Activated naive CD4-positive, alpha-beta T cell treated with anti-CD3 and anti-CD28 coated beads, Interleukin-2, amount 50 U/mL, for 72 hours (primary cell): ENCODE measurements around the gene PLXNA4. TPM values are rescaled to one million over a fixed set of nuclear protein-coding genes. Genes with fewer than 3 reads are reported as not detected.

Experiments used
- ATAC-seq, 2 donors: fragments of 150-1000 bp; cut with Tn5 transposase; 2 replicates each; pipeline ENCODE4 v1.10.0; 2021; ENCODE audit warnings: mild to moderate bottlenecking in 2 of 2, moderate library complexity in 2 of 2
- DNase-seq, 2 donors: peaks; one replicate each; pipeline ENCODE4 v3.0.0; 2021 to 2022; ENCODE audit warnings: low spot score in 2 of 2
- H3K27ac Mint-ChIP-seq, 2 donors: one replicate each; pipeline ENCODE4 v1.8.0; 2022; ENCODE audit warnings: mild to moderate bottlenecking in 2 of 2, mixed read lengths in 2 of 2
- H3K36me3 Mint-ChIP-seq, 2 donors: one replicate each; pipeline ENCODE4 v1.8.0; 2022; ENCODE audit warnings: mixed read lengths in 2 of 2
- H3K9me3 Mint-ChIP-seq, 2 donors: one replicate each; pipeline ENCODE4 v1.8.0; 2022; ENCODE audit warnings: mixed read lengths in 2 of 2
- total RNA-seq, 2 donors: library from RNA; stranded (reverse); gene quantifications; one replicate each; pipeline ENCODE4 v1.2.3, GENCODE V29; 2022

Gene PLXNA4
- total RNA-seq, 2 donors from 2014 or later: 0.06 to 0.41 TPM

DNA sequence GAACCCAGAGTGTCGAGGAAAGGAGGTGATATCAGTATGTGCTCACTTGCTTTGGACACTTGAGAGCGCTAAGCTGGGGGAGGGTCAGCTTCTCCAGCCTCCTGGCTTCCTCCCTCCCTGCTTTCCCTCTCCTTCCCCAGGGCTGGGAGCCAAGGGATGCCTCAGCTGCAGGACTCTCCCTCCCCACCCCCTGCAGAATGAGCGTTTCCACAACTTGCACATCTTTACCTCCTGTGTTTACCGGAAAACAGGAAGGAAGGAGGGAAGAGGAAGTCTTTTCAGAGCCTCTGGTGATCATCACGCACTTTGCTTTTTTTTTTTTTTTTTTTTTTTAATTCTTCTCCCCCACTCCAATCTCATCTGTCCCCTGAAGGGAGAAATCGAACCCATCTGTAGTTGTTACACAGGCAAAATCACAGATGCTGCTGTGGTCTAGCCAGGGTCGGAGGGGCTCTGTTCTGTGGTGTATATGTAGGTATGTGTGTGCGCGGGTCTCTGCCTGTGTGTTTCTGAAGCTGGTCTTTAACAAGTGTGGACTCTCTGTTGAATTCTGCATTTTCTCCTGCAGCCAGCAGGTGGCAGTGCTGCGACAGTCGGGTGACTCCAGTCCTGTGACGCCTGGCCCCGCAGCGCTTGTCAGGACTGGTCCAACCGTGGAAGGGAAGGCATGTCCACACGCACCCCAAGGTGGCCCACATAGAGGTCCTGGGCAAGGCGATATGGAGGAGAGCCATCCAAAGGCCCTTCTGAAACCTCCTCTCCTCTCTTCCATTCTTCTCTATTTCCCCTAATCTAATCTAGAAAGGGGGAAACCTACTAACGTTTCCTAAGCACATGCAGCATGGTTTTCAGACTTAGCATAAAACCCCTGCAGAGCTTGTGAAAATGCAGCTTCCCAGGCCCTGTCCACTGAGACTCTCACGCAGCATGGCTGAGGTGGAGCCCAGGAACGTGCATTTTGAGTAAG lies 257.6 kb downstream of the PLXNA4 start:
- Mint-ChIP-seq H3K27ac (peak overlapping the region in 1 of 2 donors; percentile 10), H3K36me3 (peaks cover 6 to 17% of the 10 kb centered on the region in 2 donors), H3K9me3 (peaks cover 10% of the 10 kb centered on the region in 2 donors)
- peak; percentile 75 to 76 for DNase-seq
- ATAC-seq: peak; percentile 92 to 97

DNA sequence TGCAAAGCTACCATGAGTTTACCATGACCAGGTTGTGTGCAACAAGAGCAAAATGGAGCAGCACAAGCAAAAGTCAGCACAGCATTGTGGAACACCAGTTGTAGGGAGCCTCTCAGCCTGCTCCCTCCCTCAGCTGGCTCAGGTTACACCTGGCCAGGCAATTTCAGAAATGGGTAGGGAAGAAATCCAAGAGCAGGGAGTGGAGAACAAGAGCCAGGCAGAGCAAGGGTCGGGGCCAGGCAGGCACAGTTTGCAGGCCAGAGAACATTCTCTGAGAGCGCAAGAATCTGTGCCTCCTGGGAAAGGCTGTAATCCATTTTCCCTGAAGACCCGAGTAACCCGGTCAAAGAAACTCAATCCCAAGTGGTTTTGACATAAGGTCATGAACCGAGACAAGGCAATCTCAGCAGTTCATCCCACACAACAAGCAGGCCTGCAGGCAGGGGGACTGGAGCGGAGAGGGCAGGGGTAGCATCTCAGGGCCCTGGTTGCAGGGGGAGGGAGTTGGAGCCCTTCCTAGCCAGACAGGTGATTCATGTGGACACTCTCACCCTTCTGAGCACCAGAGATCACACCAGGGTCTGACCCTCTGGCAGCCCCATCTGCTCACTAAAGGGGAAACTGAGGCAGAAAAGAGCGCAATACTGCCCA lies 258.4 kb downstream of the PLXNA4 start:
- H3K9me3 Mint-ChIP-seq: peaks cover 10% of the 10 kb centered on the region in 2 donors
- peaks cover 6 to 17% of the 10 kb centered on the region in 2 donors for H3K36me3 Mint-ChIP-seq
- no peak for DNase-seq
- no peak overlapping the region for H3K27ac Mint-ChIP-seq
- ATAC-seq: no peak

DNA sequence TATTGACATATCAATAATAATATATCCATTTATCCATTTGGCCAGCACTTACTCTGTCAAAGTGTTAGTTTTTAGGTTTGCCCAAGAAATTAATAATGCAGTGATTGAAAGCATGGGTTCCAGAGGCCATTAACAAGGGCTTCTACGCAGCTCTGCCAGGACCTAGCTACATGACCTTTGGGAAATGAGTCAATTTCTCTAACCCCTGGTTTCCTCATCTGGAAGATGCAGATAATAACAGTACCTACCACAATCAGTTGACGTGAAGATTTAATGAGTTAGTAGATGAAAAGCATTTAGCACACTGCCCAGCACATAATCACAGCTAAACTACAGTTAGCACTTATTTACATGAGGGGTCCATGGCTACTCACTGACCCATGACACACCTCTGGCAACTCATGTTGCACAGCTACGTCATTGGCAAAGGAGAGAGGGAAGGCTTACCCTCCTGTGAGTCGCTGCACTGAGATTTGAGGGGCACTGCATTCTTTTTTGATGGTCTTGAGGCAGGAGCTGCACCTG lies 263.7 kb downstream of the PLXNA4 start:
- no peak overlapping the region for H3K27ac Mint-ChIP-seq
- ATAC-seq (no peak), DNase-seq (no peak)

DNA sequence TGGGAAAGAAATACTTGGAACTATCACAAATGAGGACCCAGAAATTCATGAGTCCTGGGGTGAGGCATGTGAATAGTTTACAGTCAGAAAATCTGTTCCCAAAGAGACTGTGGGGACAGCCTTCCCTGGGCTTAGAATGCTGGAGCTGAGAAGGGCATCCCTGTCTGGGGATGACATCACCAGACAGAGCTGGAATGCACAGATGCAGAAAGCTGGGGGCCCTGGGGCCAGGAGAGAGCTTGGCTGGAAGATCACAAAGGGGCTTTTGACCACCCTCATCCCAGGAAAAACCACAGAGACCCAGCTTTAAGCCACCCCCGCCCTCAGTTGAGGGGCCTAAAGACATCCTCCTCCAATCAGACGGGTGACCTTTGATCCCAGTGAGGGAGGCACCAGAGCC lies 264.5 kb downstream of the PLXNA4 start:
- ATAC-seq (no peak), DNase-seq (no peak)
- H3K36me3 Mint-ChIP-seq: peaks cover 2% of the 10 kb centered on the region in 2 donors
- H3K27ac Mint-ChIP-seq: no peak overlapping the region
- peaks cover 2% of the 10 kb centered on the region in 2 donors for H3K9me3 Mint-ChIP-seq

More for the DNA sequence above, 263.7 kb downstream of the PLXNA4 start:
- Mint-ChIP-seq H3K36me3 (peaks cover 6 to 11% of the 10 kb centered on the region in 2 donors), H3K9me3 (peaks cover 10% of the 10 kb centered on the region in 2 donors)

DNA sequence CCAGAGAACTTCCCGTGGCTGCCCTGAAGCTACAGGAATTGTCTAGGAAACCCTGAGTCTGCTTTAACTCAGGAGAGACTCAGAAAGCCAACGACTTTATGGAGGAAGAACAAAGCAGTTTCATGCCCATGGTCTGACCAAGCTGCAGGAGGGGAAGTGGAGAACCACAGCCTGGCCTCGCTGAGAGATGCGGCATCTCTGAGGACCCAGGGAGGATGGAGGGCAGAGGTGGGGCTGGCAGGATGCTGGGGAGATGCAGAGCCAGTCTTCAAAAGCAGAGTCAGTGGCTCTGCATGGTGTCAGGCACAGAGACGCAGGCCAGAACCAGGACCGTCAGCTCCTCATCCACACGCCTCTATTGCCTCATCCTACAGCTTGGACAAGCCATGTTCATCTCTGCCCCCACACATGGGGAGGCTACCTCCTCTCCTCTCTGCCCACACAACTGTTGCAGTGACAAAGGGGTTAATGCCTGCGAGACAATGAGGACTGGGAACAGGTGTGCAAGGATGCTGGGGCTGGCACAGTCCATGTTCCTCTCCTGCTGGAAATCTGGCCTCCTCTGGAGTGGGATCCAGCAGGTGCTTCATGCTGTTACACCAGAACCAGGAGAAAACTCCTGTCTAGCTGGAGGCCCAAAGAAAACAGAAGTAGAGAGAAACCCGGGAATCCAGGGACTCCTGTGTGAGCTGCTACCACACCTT lies 267.0 kb downstream of the PLXNA4 start:
- Mint-ChIP-seq H3K36me3 (no peaks in the 10 kb centered on the region), H3K9me3 (no peaks in the 10 kb centered on the region), H3K27ac (no peak overlapping the region)
- DNase-seq: no peak
- ATAC-seq: no peak

DNA sequence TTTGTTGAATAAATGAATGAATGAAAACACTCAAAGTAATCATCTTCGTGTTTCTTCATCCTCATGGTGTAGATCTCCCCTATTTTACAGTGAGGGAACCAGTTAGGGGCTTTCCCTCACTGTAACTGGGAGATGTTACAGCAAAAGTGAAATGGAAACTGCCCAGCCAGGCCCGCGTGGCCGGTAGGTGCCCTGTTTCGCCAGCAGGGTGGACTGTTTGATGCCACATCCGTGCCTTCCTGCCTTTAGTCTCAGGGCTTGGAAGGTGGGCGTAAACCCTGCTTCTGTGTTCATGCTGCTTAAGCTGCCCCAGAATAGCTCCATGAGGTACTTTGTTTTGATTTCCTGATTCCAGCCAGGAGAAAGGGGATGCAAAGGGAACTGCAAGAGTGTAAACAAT lies 268.8 kb downstream of the PLXNA4 start:
- H3K36me3 Mint-ChIP-seq: no peaks in the 10 kb centered on the region
- no peak for ATAC-seq

DNA sequence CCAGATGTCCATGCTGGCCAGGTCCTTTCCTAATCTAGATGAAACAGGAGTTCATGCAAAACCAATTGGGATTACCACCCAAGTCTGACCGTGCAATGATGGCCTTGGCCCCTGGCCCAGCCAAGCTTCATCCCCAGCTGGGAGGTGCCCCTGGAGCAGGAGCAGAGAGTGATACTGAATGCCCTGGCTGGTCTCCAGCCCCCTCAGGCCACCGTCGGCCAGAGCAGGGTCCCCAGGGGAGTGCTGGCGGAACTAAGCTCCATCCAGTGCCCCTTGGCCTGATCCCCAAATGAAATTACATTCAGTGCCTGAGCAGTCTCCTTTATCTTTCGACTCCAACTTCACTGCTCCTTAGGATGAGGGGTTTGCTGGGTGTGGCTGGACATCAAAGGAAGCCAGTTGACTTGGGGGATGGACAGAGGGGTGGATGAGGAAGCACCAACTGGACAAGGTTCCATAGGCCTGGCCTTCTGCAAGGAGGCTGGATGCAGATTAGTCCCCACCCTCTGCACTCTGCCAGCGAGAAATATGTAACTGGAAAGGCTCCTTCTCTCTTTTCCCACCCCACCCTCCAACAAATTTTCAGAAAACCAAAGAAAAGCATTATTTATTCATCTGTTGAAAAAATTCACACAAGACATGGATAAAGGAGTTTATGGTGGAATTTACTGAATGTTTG lies 275.5 kb downstream of the PLXNA4 start:
- no peaks in the 10 kb centered on the region for H3K9me3 Mint-ChIP-seq
- H3K36me3 Mint-ChIP-seq: no peaks in the 10 kb centered on the region
- DNase-seq (no peak), ATAC-seq (no peak)
- H3K27ac Mint-ChIP-seq: no peak overlapping the region

More for the DNA sequence above, 268.8 kb downstream of the PLXNA4 start:
- H3K27ac Mint-ChIP-seq: no peak overlapping the region
- DNase-seq: no peak
- H3K9me3 Mint-ChIP-seq: no peaks in the 10 kb centered on the region

DNA sequence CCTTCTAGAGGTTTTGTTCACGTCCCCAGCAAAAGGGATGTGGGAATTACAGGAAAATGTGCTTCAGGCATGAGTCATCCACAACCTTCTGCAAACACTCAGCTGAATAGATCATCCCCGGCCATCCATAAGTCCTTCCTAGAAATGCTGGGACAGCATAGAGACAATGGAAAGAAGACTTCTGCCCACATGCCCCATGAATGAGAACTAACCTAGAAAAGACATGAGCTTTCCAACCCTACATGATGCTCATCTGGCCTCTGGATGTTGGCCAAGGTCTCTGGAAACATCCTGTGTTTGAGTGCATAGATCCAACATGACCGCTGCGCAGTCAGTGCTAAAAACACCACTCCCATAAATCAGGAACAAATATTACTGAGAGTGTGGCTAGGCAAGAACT lies 277.5 kb downstream of the PLXNA4 start:
- H3K9me3 Mint-ChIP-seq: no peaks in the 10 kb centered on the region
- ATAC-seq: no peak
- no peak for DNase-seq
- no peak overlapping the region for H3K27ac Mint-ChIP-seq
- H3K36me3 Mint-ChIP-seq: no peaks in the 10 kb centered on the region

DNA sequence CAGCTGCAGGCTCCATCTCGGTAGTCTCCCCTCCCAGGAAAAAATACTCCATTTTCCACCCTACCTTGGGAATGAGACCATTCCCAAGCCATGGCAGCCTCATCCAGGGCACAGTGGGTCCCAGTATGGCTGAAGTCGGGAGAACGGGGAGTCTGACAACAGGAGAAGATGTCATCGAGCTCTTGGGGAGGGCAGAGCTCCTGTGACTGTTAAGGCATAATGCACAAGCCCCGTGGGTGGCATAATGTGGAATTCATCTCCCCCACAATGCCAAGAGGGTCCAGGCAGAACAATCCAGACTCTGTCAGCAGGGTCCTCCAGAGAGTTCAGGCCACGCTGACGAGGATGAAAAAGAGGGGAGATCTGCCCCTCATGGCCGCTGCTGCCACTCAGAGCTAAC lies 279.4 kb downstream of the PLXNA4 start:
- no peak for ATAC-seq
- DNase-seq: no peak
- no peak overlapping the region for H3K27ac Mint-ChIP-seq
- no peaks in the 10 kb centered on the region for H3K9me3 Mint-ChIP-seq
- no peaks in the 10 kb centered on the region for H3K36me3 Mint-ChIP-seq

DNA sequence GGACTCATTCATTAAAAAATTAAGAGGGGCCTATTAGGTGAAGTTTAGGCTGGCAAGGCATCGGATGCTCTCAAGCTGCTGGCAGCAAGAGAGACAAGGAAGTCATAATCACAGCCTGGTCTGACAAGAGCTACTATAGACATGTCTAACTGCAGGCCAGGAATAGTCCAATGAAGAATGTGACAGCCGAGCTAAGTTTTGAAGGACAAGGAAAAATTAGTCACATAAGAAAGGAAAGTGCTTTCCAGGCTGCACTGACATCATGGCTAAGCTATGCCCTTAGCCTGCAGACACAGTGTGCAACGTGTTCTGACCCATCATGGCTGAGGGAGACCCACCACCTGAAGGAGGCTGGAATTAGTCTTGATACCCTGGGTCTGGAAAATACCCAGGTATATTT lies 281.1 kb downstream of the PLXNA4 start:
- no peaks in the 10 kb centered on the region for H3K9me3 Mint-ChIP-seq
- DNase-seq (no peak), ATAC-seq (no peak)
- H3K36me3 Mint-ChIP-seq: no peaks in the 10 kb centered on the region
- H3K27ac Mint-ChIP-seq: no peak overlapping the region

DNA sequence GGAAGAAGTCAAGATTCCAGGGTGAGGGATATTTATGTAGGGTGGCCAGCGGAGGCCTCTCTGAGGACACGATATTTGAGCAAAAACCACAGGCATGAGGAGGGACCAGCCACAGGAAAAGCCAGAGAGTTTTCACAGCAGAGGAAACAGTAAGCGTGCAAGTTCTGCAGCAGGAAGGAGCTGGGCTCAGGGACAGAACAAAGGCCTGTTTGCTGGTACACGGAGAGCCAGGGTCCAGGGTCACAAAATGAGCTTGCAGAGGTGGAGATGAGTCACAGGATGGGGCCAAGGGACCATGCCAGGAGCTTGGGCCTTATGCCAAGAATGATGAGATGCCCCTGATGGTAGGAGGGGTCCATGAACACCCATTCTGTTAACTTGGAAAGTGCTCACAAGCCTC lies 283.5 kb downstream of the PLXNA4 start:
- ATAC-seq (no peak), DNase-seq (no peak)
- Mint-ChIP-seq H3K27ac (no peak overlapping the region), H3K36me3 (no peaks in the 10 kb centered on the region), H3K9me3 (no peaks in the 10 kb centered on the region)

DNA sequence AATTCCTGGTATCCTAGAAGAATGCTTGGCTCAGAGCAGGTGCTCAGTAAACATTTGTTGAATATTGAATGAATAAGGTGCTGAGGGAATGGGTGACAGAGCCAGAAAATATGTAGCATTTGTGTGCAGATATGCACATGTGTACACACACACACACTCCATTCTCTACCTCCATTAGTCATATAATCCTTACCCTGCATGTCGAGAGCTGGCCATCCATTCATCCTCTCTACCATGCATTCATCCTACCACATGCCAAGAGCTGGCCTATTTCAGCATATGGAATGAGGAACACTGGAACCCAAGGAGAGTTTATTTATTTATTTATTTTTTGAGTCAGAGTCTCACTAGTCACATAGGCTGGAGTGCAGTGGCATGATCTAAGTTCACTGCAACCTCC lies 284.8 kb downstream of the PLXNA4 start:
- Mint-ChIP-seq H3K36me3 (no peaks in the 10 kb centered on the region), H3K27ac (no peak overlapping the region), H3K9me3 (no peaks in the 10 kb centered on the region)
- no peak for ATAC-seq
- DNase-seq: no peak

DNA sequence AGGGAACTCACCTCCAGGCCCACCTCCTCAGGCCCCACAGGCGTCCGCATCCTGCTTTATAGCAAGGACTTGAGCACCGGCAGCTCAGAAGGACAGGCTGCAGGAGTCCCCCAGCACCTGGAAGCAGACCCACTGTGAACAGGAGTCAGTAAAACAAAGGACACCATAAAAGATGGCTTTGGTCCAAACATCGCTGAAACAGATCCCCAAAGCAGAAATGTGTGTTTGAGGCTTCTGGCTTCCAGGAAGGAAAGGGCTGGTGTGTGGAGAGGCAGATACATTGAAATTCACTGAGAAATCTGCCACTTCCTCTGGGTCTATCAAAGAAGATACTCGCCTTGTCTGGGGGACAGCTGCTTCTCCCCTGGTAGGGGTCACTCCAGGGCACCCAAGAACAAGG lies 286.2 kb downstream of the PLXNA4 start:
- ATAC-seq: no peak
- no peak for DNase-seq
- H3K36me3 Mint-ChIP-seq: no peaks in the 10 kb centered on the region
- H3K27ac Mint-ChIP-seq: no peak overlapping the region
- no peaks in the 10 kb centered on the region for H3K9me3 Mint-ChIP-seq

DNA sequence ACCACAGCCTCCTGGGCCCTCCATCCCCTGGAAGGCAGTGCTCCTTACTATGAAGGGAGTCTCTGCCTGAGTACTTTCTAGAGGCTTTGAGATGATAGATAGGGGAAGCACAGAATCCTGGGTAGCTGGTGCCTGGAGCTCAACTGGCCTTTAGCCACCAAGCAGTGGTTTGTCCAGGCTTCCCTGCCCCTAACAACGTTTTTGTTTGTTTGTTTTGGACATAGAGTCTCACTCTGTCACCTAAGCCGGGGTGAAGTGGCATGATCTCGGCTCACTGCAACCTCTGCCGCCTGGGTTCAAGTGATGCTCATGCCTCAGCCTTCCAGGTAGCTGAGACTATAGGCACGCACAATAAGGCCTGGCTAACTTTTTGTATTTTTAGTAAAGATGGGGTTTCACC lies 289.4 kb downstream of the PLXNA4 start:
- no peak for DNase-seq
- no peak for ATAC-seq
- H3K9me3 Mint-ChIP-seq: no peaks in the 10 kb centered on the region
- no peak overlapping the region for H3K27ac Mint-ChIP-seq
- H3K36me3 Mint-ChIP-seq: no peaks in the 10 kb centered on the region

DNA sequence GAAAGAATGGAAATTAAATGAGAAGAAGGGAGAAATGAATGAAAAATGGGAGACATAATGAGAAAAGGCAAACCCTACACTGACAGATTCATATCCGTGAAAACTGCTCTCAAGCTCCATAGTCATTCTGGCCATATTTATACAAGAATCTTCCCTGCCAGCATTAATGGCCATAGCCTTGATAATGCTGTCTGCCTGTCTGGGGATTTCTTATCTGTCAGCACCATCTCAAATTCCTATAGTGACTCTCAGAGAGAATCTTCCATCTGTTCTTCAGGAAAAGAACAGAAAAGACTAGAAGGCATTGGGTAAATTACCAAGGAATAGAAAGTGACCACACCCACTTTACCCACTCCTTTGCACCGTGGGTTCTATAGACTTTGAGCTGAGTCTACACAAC lies 295.9 kb downstream of the PLXNA4 start:
- ATAC-seq: no peak
- DNase-seq: no peak
- Mint-ChIP-seq H3K36me3 (no peaks in the 10 kb centered on the region), H3K9me3 (no peaks in the 10 kb centered on the region), H3K27ac (no peak overlapping the region)

DNA sequence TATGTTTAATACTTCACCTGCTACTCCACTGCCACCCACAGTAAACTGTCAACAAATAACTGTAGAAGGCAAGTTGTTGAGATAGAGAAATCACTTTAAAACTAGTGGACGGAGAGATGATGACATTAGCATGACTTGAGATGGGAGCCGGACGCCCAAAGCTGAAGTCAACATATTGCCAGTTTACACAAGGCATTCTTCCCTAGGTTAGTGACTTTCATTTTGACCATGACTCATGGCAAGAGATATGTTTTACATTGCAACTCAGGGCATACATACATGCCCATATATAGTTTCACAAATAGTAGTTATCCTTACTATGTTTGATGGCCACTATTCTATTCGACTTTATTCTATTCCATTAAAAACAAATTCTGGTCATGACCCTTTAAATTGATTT lies 296.6 kb downstream of the PLXNA4 start:
- DNase-seq: no peak
- no peaks in the 10 kb centered on the region for H3K36me3 Mint-ChIP-seq
- H3K9me3 Mint-ChIP-seq: no peaks in the 10 kb centered on the region

More for the DNA sequence above, 296.6 kb downstream of the PLXNA4 start:
- no peak for ATAC-seq
- no peak overlapping the region for H3K27ac Mint-ChIP-seq
